ENCODE data around the gene VPS52. TPM values are rescaled to one million over a fixed set of nuclear protein-coding genes. Genes with fewer than 3 reads are reported as not detected.

The VPS52 gene
- 20.9 and 26.6 TPM in 2 replicates for total RNA-seq

DNA sequence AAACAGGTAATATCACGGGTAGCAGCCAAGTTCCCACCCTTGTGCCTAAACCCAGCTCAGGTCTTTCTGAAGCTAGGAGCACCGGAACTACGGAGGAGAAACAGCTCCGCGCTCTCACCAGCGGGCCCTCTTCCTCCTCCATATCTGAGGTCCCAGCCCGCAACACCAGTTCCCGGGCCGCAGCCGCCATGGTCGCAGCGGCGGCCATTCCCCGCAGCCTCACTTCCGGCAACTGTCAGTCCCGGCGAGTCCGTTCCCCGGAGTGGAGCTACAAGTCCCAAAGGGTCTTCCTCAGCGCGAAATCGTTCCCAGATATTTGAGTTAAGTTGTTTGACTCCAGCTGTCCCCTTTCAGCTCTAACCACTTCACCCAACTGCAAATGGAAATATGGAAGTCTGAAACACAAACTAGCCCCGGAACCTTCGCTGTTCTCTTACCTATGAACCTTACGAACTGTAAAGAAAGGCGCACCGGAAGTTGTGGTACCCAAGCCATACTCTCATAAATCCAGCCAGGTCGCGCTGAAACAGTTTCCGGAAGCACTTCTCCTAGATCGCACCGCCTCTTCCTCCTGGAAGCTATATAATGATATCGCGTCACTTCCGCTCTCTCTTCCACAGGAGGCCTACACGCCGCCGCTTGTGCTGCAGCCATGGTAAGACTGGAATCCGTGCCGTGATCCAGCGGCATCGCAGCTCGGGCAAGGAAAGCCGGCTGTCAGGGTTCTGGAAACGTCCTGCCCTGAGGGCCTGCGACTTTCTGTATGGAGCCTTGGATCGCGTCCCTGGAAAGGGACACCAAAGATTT is at the start of gene VPS52, which contains the start of gene RPS18:
Gene VPS52, minus strand, starts transcription at position 409 of the 807 bp plus-strand sequence. Its CDS starts 201 bp downstream, at position 208.
Gene RPS18, plus strand, starts transcription at position 608 of the 807 bp plus-strand sequence. Its CDS starts 45 bp downstream, at position 653.
- DNase-seq (ENCODE audit: low read depth in 2 of 2), result peak; percentile 100

- no peak for DNase-seq (ENCODE audit: low read depth in 2 of 2)
Observed at GRCh38 chr6:33321227-33321626, 49.6 kb upstream of the VPS52 start.

DNA sequence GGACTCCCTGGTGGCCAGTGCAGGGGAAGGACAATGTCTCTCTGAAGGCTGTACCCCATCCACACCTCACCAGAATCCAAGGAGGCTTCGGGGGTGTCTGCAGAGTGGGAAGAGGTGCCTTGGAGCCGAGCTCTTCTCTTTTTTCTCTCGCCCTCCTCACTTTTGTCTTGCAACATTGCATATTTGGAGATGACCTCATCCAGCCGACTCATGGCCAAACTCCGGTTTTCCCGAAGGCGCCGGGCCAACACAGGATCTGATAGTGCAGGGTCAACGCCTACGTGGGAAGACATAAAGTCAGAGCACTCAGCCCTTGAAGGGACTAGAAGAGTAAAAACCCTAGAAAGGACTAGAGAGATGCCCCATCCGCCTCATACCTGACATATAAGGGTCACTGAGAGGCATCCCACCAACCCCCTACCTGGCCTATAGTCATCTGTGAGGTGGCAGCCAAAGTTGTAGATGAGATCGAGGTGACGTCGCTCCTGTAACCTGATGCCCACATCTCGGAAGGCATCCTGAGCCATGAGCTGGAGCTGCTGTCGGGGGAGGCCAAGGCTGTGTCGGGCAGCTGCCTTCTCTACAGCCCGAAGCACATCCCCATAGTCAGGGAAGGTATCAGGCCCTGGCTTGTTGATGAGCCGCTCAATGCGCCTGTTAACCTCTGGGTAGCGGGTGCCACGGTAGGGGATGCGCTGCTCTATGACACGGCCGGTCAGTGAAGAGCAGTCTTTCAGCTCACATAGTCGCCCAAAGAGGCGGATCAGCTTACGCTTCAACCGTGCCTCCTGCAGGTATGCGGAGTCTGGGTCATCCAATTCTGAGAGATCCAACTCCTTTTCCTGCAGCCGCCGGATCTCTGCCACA is 48.9 kb upstream of the VPS52 start:
- DNase-seq (ENCODE audit: low read depth in 2 of 2), result peak in 1 of 2 donors; percentile 91

GRCh38 chr6:33319939-33320314 is 48.3 kb upstream of the VPS52 start:
- DNase-seq (ENCODE audit: low read depth in 2 of 2), result no peak

- no peak for DNase-seq (ENCODE audit: low read depth in 2 of 2)
Observed at GRCh38 chr6:33318426-33319073, 46.9 kb upstream of the VPS52 start.

DNA sequence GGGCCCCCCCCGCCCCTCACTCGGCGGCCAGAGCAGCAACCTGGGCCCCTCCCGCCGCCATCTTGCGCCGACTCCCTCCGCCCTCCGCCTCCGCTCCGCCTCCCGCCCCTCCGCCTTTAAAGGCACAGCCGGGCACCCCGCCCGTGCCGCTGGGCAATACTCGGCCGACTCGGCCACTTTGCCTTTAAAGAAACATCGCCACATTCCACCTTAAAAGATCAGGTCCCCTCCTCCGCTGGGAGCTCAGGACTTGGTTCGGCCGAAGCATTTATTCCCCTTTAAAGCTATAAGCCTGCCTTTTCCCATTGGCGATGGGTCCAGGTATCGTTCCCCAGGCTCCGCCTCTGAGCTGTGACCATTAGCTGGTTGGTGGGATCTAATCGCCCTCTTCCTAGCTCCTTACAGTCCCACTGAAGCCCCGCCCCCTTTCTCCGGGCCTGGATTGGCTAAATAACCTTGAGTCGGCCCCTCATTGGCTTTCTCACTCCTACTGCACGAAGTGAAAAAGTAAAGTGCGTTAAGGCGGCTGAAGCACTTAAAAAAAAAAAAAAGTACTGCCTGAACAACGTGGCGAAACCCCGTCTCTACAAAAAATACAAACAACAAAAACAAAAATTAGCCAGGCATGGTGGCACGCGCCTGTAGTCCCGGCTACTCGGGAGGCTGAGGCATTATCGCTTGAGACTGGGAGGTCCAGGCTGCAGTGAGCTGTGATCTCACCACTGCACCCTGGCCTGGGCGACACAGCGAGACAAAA is 46.2 kb upstream of the VPS52 start, which contains the start of gene ZBTB22:
Gene ZBTB22, minus strand, starts transcription at position 76 of the 757 bp plus-strand sequence. CDS start 828 bp downstream, outside the sequence.
- DNase-seq (ENCODE audit: low read depth in 2 of 2), result peak; percentile 97 to 99

DNA sequence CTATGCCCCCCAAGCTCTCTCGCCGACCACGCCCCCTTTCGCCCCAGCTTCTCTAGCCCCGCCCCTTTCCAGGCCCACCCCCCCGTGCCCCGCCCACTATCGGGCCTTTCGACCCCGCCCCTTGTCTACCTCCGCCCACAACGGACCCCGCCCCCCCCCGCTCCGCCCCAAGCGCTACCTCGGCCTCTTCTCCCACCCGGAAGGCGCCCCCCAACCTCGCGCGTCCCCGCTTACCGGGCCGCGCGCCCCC is 45.7 kb upstream of the VPS52 start:
- no peak for DNase-seq (ENCODE audit: low read depth in 2 of 2)

- no peak for DNase-seq (ENCODE audit: low read depth in 2 of 2)
Observed at GRCh38 chr6:33316603-33317418, 45.1 kb upstream of the VPS52 start.

GRCh38 chr6:33315793-33316602 is 44.3 kb upstream of the VPS52 start:
- no peak for DNase-seq (ENCODE audit: low read depth in 2 of 2)

DNA sequence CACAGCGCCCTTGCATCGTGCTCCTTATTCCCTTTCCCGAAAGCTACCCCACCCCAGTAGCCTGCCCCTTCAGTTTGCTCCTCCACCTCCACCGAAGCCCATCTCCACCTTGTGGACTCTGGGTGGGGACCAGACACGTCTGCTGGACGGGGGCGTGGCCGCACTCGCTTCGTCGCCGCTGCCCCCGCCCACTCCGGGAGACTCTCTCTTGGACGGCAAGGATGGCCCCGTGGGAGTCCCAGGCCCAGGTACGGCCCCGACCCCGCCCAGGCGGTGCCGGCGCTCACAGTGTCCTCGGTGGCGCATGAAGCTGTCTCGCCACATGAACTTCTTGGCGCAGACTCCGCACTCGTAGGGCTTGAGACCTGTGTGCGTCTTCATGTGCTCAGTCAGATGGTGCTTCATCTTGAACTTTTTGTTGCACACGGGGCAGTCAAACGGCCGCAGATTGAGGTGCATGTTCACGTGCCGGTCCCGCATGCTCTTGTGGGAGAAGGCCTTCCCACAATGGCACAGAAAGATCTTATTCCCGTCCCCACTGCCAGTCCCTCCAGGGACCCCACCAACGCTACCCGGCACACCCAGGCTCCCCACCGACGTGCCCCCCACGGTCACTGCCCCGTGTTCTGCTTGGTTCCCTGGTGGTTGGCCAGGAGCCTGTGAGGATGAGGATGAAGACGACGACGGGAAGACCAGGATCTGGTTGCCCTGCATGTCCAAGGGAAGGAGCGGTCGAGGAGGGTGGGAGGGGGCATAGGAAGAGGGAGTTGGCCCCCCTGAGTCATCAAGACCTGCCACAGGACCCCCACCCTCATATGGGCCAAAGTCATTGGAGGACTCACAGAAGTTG is 43.5 kb upstream of the VPS52 start:
- peak in 1 of 2 donors; percentile 28 for DNase-seq (ENCODE audit: low read depth in 2 of 2)

GRCh38 chr6:33314515-33314942 is 42.9 kb upstream of the VPS52 start:
- DNase-seq (ENCODE audit: low read depth in 2 of 2), result peak; percentile 80 to 93

- DNase-seq (ENCODE audit: low read depth in 2 of 2), result peak; percentile 80 to 84
Observed at GRCh38 chr6:33313709-33314514, 42.2 kb upstream of the VPS52 start, which contains the start of gene TAPBP. Gene TAPBP (minus strand): TSS chr6:33314078. CDS start chr6:33314041, 37 bp downstream.

- DNase-seq (ENCODE audit: low read depth in 2 of 2), result peak in 1 of 2 donors; percentile 45
Observed at GRCh38 chr6:33313105-33313708, 41.5 kb upstream of the VPS52 start.

GRCh38 chr6:33312361-33313104 is 40.9 kb upstream of the VPS52 start:
- DNase-seq (ENCODE audit: low read depth in 2 of 2), result peak; percentile 45 to 73

GRCh38 chr6:33306356-33306755 is 34.7 kb upstream of the VPS52 start:
- DNase-seq (ENCODE audit: low read depth in 2 of 2), result no peak

DNA sequence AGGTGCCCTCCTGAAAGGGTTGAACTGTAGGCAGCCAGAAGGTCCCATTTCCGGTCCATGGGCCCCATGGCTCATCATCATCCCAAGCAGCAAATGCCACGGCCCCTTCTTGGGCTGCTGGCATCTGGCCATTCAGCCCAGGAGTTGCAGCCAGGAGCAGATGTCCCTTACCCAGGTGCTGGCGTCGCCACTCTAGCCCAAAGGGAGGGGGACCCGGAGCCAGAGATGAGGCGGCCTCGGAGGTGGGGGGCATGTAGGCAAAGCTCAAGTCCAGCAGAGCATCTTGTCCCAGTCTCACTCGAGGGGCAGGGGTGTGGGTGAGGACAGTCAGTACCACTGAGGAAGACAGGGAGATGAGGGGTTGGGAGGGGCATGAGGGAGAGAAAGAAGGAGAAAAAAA is 33.4 kb upstream of the VPS52 start:
- no peak for DNase-seq (ENCODE audit: low read depth in 2 of 2)

Data from lung microvascular endothelial cell (primary cell).